Stimulated activated CD4-positive, alpha-beta T cell treated with anti-CD3 and anti-CD28 coated beads, Interleukin-4, amount 100 ng/mL, for 48 hours (primary cell): ENCODE data around the gene MCAM.

Source experiments
- DNase-seq, 2 donors: peaks; one replicate each; pipeline ENCODE4 v3.0.0-alpha.2; 2020; ENCODE audit warnings: low read depth in 2 of 2

Gene MCAM

DNA sequence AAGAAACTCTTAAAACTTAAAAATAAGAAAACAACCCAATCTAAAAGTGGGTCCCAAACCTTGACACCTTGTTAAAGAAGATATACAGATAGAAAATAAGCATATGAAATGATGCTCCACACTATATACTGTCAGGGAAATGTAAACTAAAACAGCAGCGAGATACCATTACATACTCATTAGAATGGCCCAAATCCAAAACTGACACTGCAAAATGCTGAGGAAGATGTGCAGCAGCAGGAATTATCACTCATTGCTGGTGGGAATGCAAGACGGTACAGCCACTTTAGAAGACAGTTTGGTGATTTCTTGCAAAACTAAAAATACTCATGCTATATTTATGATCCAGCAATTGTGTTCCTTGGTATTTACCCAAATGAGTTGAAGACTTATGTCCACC is 12.4 kb upstream of the MCAM start:
- DNase-seq: no peak

- no peak for DNase-seq
Measured at GRCh38 chr11:119324189-119324588, 7.3 kb upstream of the MCAM start.

DNA sequence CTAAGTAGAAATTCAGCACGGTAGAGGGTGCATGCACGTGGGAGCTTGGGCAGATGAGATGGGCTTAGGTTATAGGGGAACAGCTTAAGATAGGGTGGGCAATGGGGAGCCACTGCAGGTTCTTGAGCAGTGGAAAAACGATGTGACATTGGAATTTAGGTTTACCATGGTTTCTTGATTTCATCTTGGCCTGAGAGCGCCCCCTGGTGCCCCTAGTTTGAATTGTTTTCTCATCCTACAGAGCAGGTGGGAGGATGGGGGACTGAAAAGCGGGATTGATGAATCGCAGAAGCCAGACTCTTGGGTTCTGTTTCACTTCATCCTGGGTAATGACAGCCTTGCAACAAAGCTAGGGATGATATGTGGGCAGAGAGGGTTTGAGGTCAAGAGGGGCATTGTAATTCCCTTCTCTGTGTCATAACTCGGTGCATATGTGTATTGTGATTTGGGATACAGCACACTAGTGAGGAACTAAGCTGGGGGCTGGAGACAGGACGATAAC is 6.7 kb upstream of the MCAM start:
- DNase-seq: peak; percentile 78 to 89

DNA sequence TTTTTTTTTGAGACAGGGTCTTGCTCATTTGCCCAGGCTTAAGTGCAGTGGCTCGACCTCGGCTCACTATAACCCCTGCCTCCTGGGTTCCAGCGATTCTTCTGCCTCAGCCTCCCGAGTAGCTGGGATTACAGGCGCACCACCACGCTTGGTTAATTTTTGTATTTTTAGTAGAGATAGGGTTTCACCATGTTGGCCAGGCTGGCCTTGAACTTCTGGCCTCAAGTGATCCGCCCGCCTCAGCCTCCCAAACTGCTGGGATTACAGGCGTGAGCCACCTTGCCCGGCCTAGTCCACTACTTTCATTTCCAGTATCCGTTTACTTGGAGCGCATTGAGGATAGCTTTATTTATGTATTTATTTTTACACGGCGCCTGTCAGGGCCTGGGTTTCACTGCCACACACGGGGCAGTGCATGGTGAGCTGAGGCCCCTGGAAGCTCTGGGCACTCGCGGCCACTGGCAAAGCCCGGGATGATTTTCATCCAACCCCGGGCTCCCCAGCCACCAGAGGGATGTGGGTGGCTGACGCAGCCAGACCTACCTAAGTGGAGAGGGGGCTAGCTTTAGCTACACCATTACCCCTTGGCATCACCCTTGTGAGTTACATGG is 6.1 kb upstream of the MCAM start:
- DNase-seq: no peak

DNA sequence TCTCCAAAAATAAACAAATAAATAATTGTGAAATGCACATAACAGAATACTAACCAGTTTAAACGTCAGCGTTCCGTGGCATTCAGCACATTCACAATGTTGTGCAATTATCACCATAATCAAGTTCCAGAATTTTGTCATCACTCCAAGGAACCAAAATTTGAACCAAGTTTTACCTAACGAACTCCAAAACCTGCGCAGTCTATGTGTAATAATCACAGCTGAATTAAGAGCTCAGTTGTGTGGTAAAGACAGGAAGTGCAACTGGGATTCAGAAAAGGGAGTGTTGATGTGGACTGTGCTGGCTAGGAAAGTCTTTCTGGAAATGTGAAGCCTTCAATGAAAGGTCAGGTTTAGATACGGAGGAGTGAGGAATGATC is 5.4 kb upstream of the MCAM start:
- no peak for DNase-seq

DNA sequence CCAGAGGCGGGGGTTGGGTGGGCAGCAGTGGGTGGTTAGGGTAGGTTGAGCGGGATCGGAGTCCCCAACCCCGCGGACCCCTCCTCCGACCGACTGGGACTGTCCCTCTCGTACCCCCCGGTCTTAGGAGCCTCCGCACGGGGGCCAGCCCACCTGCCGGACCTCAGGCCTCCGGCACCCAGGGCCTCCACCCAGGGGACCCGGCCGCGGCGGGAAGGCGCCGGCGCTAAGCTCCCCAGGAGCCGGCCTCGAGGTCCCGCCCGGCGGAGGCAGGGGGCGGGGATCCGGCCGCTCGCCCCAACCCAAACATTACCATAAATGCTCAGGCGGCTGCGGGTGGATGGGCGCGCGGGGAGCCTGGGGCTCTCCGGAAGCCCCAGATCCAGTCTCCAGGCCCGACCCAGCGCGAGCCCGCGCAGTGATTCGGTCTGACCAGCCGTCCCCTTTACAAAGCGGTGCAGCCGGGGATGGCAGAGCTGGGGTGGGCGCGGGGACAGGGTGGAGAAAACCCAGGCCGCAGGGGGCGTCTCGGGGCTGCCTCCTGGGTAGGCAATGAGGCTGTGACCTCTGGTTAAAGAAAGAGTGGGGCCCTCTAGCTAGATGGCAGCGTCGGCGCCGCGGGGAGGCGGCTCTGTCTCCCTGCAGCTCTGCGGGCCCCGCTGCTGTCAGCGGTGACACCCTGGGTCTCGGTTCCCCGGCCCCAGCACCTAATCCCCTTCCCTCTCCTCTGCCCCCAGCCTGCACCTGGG is 4.0 kb upstream of the MCAM start:
- DNase-seq: peak; percentile 42 to 54

DNA sequence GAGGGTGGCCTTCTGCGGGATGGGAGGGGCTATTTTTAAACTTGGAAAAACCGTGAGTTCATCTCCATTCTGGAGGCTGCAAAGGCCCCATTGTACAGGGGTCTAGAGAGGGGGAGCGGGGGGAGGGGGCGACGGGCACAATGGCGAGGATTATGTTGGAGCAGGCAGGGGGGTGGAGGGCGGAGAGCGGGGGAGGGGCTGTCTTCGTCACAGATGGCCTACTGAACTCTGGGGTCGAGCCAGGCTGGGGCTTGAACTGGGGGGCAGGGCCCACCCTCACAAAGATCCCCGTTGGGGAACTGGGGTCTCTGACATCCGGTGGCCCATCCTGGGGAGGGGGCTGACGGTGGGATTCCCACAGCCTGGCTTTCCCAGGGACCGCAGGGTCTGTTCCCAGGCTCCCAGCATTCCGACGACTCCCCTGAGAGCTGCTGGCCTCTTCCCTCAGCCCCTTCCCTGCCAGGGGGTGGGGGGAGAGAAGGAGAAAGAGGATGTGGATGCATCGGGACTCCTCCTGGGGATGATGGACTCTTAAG is 3.4 kb upstream of the MCAM start:
- DNase-seq: no peak

- no peak for DNase-seq
Measured at GRCh38 chr11:119319700-119320239, 2.8 kb upstream of the MCAM start.

DNA sequence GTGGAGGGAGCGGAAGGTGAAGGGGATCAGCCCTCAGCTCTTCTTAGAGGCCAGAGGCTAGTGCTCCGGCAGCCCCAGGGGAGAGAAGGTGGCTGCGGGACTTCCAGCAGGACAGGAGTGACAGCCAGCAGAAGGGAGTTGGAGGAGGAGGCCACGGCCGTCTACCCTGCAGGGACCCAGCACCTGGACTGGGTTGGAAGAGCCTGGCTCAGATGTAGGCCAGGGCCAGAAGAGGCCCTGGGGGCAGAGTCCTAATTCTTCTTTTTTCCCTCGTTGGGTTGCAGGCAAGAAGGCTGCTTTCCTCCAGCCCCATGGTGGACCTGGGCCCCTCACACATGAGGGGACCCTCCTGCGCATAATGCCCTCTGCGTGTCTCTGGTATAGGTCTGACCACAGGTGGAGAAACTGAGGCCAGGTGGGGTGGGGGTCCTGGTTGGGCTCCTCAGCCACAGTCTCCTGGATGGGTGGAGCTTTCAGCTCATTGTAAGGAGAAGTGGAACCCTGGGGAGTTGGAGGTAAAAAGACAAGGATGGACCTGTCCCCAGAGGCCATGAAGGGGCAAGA is 2.3 kb upstream of the MCAM start:
- no peak for DNase-seq

GRCh38 chr11:119318240-119319135 is 1.6 kb upstream of the MCAM start:
- DNase-seq: no peak

- no peak for DNase-seq
Measured at GRCh38 chr11:119317592-119318239, 786 bp upstream of the MCAM start.

DNA sequence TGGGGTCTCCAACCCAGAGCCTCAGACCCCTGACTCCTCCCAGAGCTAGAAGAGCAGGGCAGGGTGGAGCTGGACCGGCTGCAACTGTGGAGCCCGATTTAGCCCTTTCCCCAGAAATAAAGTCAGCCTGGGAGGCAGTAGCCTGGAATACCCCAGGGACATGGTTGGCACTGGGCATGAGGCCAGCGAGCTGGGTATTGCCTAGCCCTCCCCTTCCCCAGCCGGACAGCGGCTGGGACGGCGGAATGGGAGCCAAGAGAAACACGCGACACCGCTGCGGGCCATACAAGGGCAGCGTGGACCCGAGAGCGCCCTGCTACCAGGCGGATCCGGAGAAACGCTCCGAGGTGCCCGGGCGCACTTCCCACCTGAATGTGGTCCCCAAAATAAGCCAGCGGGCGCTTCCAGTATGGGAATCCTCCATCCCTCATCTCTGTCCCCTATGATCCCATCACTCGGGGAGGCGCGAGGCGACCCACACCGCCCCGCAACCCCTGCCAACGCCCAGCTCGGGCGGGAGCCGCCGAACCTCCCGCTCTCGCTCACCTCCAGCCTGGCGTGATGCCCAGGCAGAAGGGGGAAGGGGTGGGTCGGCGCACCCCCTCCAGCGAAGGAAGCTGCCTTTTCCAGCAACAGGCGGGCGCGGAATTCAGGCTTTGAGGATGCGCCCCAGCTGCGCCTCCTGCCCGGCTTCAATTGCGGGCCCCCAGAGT is 758 bp downstream of the MCAM start:
- DNase-seq: no peak

DNA sequence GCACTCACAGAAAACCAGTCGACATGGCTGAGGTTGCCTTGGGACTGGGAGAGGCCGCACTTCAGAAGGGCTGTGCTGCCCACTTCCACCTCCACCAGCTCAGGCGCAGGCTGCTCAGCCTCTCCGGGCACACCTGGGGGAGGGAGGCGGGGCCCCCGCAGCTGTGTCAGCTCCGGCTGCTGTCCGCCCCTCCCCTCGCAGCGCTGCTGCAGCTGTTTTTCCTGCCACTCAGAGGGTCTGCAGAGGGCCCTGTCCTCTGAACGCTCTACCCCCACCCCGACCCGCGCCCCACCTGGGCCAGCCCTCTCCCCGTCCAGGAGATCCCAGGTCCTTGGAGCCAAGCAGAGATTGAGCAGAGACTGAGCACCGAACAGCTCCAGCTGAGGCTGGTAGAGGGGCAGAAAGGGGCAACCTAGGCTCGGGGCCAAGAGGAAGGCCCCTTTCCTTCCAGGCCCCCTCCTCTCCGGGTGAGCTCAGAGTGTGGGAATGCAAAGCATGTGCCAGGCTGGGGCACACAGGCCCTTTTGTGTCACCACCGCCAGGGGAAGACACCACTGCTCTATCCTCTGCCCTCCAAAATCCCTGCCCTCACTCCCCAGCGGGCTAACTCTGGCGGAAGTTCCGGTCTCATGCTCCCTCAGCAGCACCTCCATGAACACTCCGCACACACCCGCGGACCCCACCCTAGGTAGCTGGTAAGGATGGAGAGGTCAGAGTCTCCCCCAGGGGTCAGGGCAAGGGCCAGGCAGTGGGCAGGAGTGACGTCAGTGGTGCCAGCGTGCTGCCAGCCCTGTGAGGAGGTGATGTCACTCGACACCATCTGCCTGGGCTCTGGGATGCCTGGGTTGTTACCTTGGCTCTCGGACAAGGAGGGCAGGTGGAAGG is 1.6 kb downstream of the MCAM start:
- no peak for DNase-seq

DNA sequence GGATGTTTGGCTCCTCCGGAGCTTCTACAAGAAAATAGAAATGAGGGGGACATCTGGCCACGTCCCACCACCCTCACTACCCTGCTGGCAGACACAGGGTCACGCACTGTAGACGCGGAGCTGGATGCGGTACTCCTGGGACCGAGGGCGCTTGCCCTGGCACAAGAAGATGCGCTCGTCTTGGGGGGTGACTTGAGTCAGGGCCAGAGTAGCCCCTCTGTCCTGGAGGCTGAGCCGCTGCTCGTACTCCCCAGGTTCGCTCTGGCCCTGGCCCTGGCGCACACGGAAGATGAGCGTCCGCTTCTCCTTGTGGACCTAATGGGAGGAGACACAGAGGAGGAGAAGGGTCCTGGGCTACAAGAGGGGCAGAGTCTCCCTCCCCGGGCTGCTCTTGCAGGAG is 2.2 kb downstream of the MCAM start:
- no peak for DNase-seq

- no peak for DNase-seq
Measured at GRCh38 chr11:119310682-119311052, 6.3 kb downstream of the MCAM start.

DNA sequence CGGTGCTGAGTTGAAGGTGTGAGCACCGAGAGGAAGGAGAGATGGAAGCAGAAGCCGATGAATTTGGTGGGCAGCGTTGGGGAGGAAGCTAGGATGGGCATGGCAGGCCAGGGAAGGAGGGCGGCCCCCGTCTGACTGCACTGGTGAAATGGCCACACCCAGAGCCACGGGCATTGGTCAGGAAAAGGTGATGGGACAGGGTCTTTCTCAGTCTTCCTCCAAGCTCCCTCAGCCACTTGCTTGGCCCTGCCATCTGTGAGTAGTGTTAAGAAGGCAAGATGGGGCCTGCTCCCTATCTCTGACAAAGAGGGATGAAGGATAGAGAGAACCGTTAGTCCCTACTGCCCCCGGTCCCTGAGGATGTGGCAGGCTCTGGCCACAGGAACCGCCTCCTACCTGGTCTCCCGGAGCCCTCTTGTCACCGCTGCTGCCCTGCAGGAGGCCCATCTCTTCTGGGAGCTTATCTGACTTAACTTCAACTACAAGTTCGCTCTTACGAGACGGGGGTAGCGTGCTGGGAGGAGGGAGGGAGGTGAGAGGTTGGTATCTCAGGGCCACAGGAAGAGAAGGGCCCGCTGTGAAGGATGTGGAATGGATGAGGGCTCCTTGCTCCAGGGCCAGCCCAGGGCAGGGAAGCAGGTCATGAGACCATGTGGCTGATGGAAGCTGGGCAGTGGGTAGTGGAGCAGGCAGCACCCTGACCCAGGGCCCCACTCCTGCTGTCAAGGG is 6.8 kb downstream of the MCAM start:
- DNase-seq: no peak

GRCh38 chr11:119309411-119309810 is 7.5 kb downstream of the MCAM start:
- DNase-seq: no peak

- DNase-seq: no peak
Measured at GRCh38 chr11:119307974-119308373, 9.0 kb downstream of the MCAM start.

- DNase-seq: no peak
Measured at GRCh38 chr11:119307219-119307618, 9.7 kb downstream of the MCAM start.
